Keratinocyte (primary cell): ENCODE measurements around the gene DNLZ. TPM values are rescaled to one million over a fixed set of nuclear protein-coding genes. Genes with fewer than 3 reads are reported as not detected.
"Not testable (repeated sequence)": the region's sequence is repeated elsewhere in the genome, so short reads cannot be mapped to it uniquely, and the experiment has no call there.

Experiments
- DNase-seq: peaks from one replicate; pipeline ENCODE4 v3.0.0-alpha.2; 2011; ENCODE audit warnings: low read depth, missing footprints, low spot score
- FAIRE-seq: peaks from 2 replicates; lab custom pipeline; 2011; peaks lifted over from hg19 to GRCh38; lab: Jason Lieb, UNC
- H2AFZ ChIP-seq: 2 replicates; pipeline ENCODE4 v1.6.0; 2012; ENCODE audit warnings: low read length, control low read depth, inconsistent platforms; ENCODE audit not compliant: control insufficient read depth
- H3K27ac ChIP-seq: 2 replicates; pipeline ENCODE4 v1.5.1; 2011; ENCODE audit warnings: low read length; ENCODE audit not compliant: control insufficient read depth, insufficient read depth
- H3K27me3 ChIP-seq: 3 replicates; pipeline ENCODE4 v1.6.0; 2011; ENCODE audit warnings: low read length; ENCODE audit not compliant: control insufficient read depth, insufficient read depth; ENCODE audit errors: extremely low read depth
- H3K36me3 ChIP-seq, 2 experiments: 2 replicates in 1 of 2; 3 replicates in 1 of 2; pipeline ENCODE4 v1.5.1; 2011; ENCODE audit warnings: low read length in 2 of 2, mild to moderate bottlenecking in 1 of 2; ENCODE audit not compliant: control insufficient read depth in 2 of 2, insufficient read depth in 2 of 2; ENCODE audit errors: extremely low read depth in 1 of 2
- H3K4me1 ChIP-seq: 3 replicates; pipeline ENCODE4 v1.5.1; 2011; ENCODE audit warnings: low read length; ENCODE audit not compliant: control insufficient read depth, insufficient read depth; ENCODE audit errors: extremely low read depth
- H3K4me2 ChIP-seq: 3 replicates; pipeline ENCODE4 v1.6.0; 2011; ENCODE audit warnings: low read depth, low read length; ENCODE audit not compliant: control insufficient read depth, insufficient read depth; ENCODE audit errors: extremely low read depth
- H3K4me3 ChIP-seq, 3 experiments: fragments of 200-600 bp in 1 of 3; sonication (generic) in 1 of 3; 2 replicates in 2 of 3; 3 replicates in 1 of 3; pipeline ENCODE4 v1.5.1; 2011 to 2016; ENCODE audit warnings: low read length in 3 of 3, mild to moderate bottlenecking in 3 of 3, control low read depth in 2 of 3, inconsistent platforms in 1 of 3, low read depth in 1 of 3, mixed read lengths in 1 of 3, mixed run types in 1 of 3, moderate library complexity in 1 of 3; ENCODE audit not compliant: control insufficient read depth in 2 of 3, insufficient read depth in 2 of 3; ENCODE audit errors: extremely low read depth in 1 of 3
- H3K79me2 ChIP-seq: 2 replicates; pipeline ENCODE4 v1.6.0; 2012; ENCODE audit warnings: low read length; ENCODE audit not compliant: control insufficient read depth, insufficient read depth
- H3K9ac ChIP-seq: 3 replicates; pipeline ENCODE4 v1.6.0; 2011; ENCODE audit warnings: low read length; ENCODE audit not compliant: control insufficient read depth, insufficient read depth; ENCODE audit errors: extremely low read depth
- H3K9me1 ChIP-seq: 3 replicates; pipeline ENCODE4 v1.6.0; 2011; ENCODE audit warnings: low read length; ENCODE audit not compliant: control insufficient read depth, insufficient read depth; ENCODE audit errors: extremely low read depth
- H3K9me3 ChIP-seq: 2 replicates; pipeline ENCODE4 v1.5.1; 2012; ENCODE audit warnings: low read depth, low read length; ENCODE audit not compliant: control insufficient read depth
- H4K20me1 ChIP-seq: 3 replicates; pipeline ENCODE4 v1.6.0; 2011; ENCODE audit warnings: low read length; ENCODE audit not compliant: control insufficient read depth, insufficient read depth; ENCODE audit errors: extremely low read depth
- EZH2 ChIP-seq: IDR thresholded peaks from one replicate; pipeline ENCODE4 v1.6.1; 2012; ENCODE audit warnings: inconsistent platforms, mild to moderate bottlenecking, low read length, moderate library complexity
- dilution Hi-C: fragments of 300-500 bp; cut with MboI; formaldehyde crosslinking; loops from one replicate; pipeline ENCODE4 v1.7.0; 2020; ENCODE audit warnings: low sequenced_read_pairs; ENCODE audit not compliant: extremely low pct_ligation_motif_present
- polyA plus RNA-seq, 5 experiments: library from polyadenylated mRNA; depleted of rRNA in 3 of 5; stranded (reverse) in 3 of 5; stranded (forward) in 1 of 5; unstranded in 1 of 5; fragments of >200 nt; gene quantifications; 1 replicate in 1 of 5; 2 replicates in 3 of 5; 3 replicates in 1 of 5; pipeline versions ENCODE4 v1.2.1 to v1.2.3, GENCODE V29; 2011 to 2012; ENCODE audit warnings: missing spikeins in 2 of 5, low read depth in 1 of 5, low replicate concordance in 1 of 5
- TF ChIP-seq, protein P1 (sequence below), 3 experiments: IDR thresholded peaks in 1 of 3; conservative IDR thresholded peaks in 1 of 3; optimal IDR thresholded peaks in 1 of 3; 2 replicates in 2 of 3; 3 replicates in 1 of 3; pipeline versions ENCODE3 to v1.5.1; 2011; ENCODE audit warnings: low read length in 3 of 3, mild to moderate bottlenecking in 3 of 3, moderate library complexity in 2 of 3, control low read depth in 1 of 3, inconsistent platforms in 1 of 3; ENCODE audit not compliant: insufficient read depth in 2 of 3; ENCODE audit errors: extremely low read depth in 1 of 3

DNLZ gene
- polyA plus RNA-seq, 1 donor (not counting 4 experiments of a cell fraction or from before 2014, with no cell fraction given) = 6.7 TPM

- Histone ChIP-seq H3K36me3 (peaks cover 34 to 36% of the 10 kb centered on the region in 2 experiments), H2AFZ (peak overlapping the region; percentile 33), H3K4me1 (peaks cover 25% of the 10 kb centered on the region), H3K27ac (peak overlapping the region; percentile 67), H3K9me1 (no peaks in the 10 kb centered on the region), H3K27me3 (no peaks in the 10 kb centered on the region), H3K9ac (peak overlapping the region; percentile 97), H3K79me2 (peaks cover 55% of the 10 kb centered on the region), H3K4me3 (peak overlapping the region; percentile 84 to 96 (median 87)), H3K4me2 (peak overlapping the region; percentile 90), H3K9me3 (no peaks in the 10 kb centered on the region), H4K20me1 (peaks cover 11% of the 10 kb centered on the region)
- no peak for FAIRE-seq
- DNase-seq = no peak
- dilution Hi-C loops = no loop called here
- TF ChIP-seq, protein P1, sequence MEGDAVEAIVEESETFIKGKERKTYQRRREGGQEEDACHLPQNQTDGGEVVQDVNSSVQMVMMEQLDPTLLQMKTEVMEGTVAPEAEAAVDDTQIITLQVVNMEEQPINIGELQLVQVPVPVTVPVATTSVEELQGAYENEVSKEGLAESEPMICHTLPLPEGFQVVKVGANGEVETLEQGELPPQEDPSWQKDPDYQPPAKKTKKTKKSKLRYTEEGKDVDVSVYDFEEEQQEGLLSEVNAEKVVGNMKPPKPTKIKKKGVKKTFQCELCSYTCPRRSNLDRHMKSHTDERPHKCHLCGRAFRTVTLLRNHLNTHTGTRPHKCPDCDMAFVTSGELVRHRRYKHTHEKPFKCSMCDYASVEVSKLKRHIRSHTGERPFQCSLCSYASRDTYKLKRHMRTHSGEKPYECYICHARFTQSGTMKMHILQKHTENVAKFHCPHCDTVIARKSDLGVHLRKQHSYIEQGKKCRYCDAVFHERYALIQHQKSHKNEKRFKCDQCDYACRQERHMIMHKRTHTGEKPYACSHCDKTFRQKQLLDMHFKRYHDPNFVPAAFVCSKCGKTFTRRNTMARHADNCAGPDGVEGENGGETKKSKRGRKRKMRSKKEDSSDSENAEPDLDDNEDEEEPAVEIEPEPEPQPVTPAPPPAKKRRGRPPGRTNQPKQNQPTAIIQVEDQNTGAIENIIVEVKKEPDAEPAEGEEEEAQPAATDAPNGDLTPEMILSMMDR (optimal IDR thresholded peaks at IDR 0.05 in 1 of 3, IDR thresholded peaks at IDR 0.05 in 1 of 3, conservative IDR thresholded peaks at IDR 0.05 in 1 of 3; ENCODE audit: extremely low read depth in 1 of 3, insufficient read depth in 2 of 3, low read length in 3 of 3) = no peak
- TF ChIP-seq EZH2 = no peak
Observed at GRCh38 chr9:136409557-136410455, 46.3 kb upstream of the DNLZ start.

- H3K9me3 ChIP-seq = no peaks in the 10 kb centered on the region
- H3K9me1 ChIP-seq = no peaks in the 10 kb centered on the region
- FAIRE-seq (no peak), DNase-seq (no peak)
- H3K27me3 ChIP-seq = no peaks in the 10 kb centered on the region
- dilution Hi-C loops = no loop called here
- no peak overlapping the region for H3K4me3 ChIP-seq
- no peak for TF ChIP-seq EZH2
- H2AFZ ChIP-seq = no peak overlapping the region
- H3K36me3 ChIP-seq = peaks cover 21 to 26% of the 10 kb centered on the region in 2 experiments
- H3K9ac ChIP-seq = no peak overlapping the region
- no peak overlapping the region for H3K4me2 ChIP-seq
- peaks cover 41% of the 10 kb centered on the region for H3K79me2 ChIP-seq
- peaks cover 25% of the 10 kb centered on the region for H3K4me1 ChIP-seq
- no peak overlapping the region for H3K27ac ChIP-seq
- peaks cover 6% of the 10 kb centered on the region for H4K20me1 ChIP-seq
Observed at GRCh38 chr9:136407911-136408310, 44.4 kb upstream of the DNLZ start.

DNA sequence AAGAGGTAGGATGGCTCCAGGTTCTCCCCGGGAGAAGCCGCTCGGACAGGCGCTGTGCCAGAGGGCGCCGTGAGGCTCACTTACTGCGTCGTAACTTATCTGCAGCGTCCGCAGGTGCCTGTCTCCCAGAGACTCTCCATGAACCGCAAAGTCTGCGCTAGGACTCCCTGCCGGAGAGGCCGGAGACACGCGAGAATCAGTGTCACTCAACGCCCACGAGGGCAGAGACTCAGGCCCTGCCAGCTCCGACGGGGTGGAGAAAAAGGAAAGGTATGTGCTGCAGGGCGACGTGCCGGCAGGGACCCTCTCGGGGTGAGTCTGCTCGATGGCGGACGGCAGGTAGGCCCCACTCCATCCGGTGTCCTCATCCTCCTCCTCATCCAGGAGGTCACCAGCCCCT is 43.5 kb upstream of the DNLZ start:
- H3K4me3 ChIP-seq, H3K4me2 ChIP-seq, dilution Hi-C loops, DNase-seq, H3K9ac ChIP-seq, H4K20me1 ChIP-seq, H3K27ac ChIP-seq, H3K27me3 ChIP-seq, H3K9me1 ChIP-seq, H2AFZ ChIP-seq, H3K9me3 ChIP-seq, FAIRE-seq: not testable (repeated sequence)
- Histone ChIP-seq H3K36me3 (peaks cover 20 to 22% of the 10 kb centered on the region in 2 experiments), H3K79me2 (peaks cover 34% of the 10 kb centered on the region), H3K4me1 (peaks cover 24% of the 10 kb centered on the region)

DNA sequence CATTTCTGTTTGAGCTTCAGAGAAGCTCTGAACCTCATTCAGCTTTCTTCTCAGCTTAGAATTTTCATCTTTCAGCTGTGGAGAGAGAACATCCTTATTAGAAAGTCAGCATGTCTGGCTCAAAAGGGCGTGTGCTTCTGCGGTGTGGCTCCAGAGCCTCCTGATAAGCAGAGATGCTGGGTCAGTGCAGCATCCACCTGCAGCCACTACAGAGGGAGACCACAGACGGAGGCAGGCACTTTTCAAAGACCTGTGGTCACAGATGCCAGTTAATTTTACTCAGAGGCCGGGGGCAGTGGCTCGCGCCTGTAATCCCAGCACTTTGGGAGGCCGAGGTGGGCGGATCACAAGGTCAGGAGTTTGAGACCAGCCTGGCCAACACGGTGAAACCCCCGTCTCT is 42.4 kb upstream of the DNLZ start:
- H3K27ac ChIP-seq, H3K27me3 ChIP-seq, H2AFZ ChIP-seq, H4K20me1 ChIP-seq, FAIRE-seq, DNase-seq, H3K9me3 ChIP-seq, H3K4me3 ChIP-seq, H3K4me2 ChIP-seq, dilution Hi-C loops, H3K9me1 ChIP-seq, H3K9ac ChIP-seq: not testable (repeated sequence)
- Histone ChIP-seq H3K79me2 (peaks cover 22% of the 10 kb centered on the region), H3K4me1 (peaks cover 15% of the 10 kb centered on the region), H3K36me3 (peaks cover 18 to 21% of the 10 kb centered on the region in 2 experiments)
